K562 treated with DMSO at 1 percent for 4 hours (cell line): ENCODE measurements around the gene CRLF1. TPM values are rescaled to one million over a fixed set of nuclear protein-coding genes. Genes with fewer than 3 reads are reported as not detected.

ENCODE experiments used
- total RNA-seq: library from RNA; unstranded; fragments of 300-600 nt; gene quantifications from 2 replicates; pipeline ENCODE4 v1.2.3, GENCODE V29; 2022; ENCODE audit not compliant: insufficient read depth

CRLF1 gene
- 4.2 TPM in 1 of 2 replicates, not detected in the other for total RNA-seq

DNA sequence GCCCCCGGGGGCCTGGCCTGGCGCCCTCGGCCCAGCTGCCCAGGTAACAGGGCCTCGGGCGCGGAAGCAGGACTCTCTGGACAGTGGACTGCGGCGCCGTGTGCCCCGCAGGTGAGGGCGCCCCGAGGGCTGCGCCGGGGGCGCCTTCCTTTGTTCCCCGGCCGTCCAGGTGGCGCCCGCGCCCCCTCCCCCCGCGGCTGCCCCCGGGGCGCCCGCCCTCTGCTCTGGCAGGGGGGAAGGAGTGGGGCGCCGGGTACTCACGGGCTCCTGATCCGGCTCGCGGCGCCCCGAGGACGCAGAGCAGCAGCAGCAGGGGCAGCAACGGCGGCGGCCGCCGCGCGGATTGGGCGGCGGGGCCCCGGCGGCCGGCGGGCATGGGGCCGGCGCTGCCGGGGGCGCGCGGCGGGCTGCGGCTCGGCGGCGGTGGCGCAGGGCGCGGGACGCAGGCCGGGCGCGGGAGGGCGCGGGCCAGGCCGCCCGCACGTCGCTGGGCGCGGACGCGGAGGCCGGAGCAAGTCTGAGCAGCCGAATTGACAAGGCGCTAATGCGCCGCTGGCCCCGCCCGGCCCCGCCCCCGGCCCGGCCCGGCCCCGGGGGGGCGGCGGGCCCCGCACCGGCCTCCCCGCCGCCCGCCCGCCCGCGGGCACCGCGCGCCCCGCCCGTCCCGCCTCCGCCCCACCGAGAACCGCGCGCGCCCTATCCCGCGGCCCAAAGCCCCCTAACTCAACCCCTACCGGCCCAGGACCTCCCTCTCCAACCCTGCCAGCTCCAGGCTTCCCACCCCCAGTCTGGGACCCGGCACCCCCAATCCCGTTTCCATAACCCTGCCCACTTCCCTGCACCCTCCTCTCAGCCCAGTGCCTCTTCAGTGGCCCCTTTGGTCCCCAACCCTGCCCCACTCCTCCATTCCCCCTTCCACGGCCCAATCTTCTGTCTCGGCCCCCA is at the start of gene CRLF1:
CRLF1 (minus strand) TSS at position 519 of the 945 bp plus-strand sequence; CDS start at position 376, 143 bp downstream.

GRCh38 chr19:18636969-18637629 is 30.5 kb upstream of the CRLF1 start, which contains the start of gene KLHL26:
Gene KLHL26, plus strand, starts transcription at chr19:18637028. Its CDS starts 27 bp downstream, at chr19:18637055.

DNA sequence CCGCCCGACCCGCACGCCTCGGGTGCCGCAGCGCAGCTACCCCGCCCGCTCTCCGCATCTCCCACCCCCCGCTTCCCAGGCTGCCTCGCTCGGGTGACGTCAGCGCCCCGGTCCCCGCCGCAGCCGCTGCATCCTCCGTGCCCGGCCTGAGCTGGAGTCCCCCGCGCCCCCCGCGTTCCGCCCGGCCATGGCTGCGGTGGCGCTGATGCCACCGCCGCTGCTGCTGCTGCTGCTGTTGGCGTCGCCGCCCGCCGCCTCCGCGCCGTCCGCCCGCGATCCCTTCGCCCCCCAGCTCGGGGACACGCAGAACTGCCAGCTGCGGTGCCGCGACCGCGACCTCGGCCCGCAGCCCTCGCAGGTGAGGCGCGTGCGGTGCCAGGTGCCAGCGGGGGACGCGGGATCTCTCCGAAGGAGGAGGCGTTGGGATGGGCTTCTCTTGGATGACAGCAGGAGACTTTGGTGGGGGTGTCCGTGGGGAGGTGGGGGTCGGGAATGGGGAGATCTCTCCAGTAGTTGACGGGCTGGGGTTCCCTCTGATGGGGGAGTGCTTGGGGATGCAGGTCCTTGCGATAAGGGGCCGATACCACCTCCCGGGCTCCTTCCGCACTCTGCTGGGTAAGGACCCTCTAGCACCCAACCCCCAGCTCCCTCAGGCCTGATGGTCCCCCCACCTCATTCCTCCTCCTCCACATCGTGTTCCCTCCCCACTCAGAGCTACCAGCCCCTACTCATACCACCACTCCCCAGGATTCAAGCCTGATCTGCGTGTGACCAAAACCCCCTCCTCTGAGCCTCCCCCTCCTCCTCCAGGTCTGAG is 6.4 kb upstream of the CRLF1 start, which contains the start of gene TMEM59L:
TMEM59L (plus strand) TSS at position 99 of the 817 bp plus-strand sequence; CDS start at position 188, 89 bp downstream.

DNA sequence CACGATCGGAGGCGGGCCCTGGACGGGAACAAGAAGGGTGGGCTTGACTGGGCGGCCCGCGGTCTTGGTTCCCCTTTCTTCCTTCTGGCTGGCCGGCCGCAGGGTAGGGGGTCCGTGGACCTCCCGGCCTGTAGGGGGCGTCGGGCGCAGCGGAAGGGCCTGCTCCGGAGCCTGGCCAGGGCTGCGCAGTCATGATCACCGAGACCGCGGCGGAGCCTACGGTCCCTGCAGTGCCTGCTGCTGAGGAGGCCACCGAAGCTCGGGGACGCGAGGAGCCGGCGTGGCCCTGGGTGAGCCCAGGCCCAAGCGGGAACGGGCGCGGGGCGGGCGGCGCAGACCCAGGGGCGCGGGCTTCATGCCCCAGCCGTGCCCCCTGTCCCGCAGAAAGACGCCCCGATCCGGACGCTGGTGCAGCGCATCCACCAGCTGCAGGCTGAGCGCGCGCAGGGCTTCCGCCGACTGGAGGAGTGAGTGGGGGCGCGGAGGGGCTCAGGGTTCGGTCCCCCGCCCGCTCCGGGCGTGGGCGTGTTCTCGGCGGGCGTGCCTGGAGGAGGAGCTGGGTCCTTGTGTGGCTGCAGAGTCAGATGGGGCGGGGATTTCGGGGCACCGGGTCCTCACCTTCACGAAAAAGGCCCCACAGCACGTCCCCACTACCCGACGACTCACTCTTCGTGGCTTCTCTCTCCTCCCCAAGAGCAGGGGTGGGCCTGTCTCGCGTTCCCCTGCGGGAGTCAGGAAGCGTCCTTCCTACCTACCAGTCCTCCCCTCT is 17.8 kb downstream of the CRLF1 start, which contains the start of gene REX1BD:
REX1BD (plus strand) TSS at position 188 of the 769 bp plus-strand sequence; CDS start at position 192, 4 bp downstream.

GRCh38 chr19:18571564-18572344 is 34.8 kb downstream of the CRLF1 start, which contains the start of gene UBA52:
Gene UBA52, plus strand, starts transcription at chr19:18571857. Its CDS starts 1,444 bp downstream, at chr19:18573301.

DNA sequence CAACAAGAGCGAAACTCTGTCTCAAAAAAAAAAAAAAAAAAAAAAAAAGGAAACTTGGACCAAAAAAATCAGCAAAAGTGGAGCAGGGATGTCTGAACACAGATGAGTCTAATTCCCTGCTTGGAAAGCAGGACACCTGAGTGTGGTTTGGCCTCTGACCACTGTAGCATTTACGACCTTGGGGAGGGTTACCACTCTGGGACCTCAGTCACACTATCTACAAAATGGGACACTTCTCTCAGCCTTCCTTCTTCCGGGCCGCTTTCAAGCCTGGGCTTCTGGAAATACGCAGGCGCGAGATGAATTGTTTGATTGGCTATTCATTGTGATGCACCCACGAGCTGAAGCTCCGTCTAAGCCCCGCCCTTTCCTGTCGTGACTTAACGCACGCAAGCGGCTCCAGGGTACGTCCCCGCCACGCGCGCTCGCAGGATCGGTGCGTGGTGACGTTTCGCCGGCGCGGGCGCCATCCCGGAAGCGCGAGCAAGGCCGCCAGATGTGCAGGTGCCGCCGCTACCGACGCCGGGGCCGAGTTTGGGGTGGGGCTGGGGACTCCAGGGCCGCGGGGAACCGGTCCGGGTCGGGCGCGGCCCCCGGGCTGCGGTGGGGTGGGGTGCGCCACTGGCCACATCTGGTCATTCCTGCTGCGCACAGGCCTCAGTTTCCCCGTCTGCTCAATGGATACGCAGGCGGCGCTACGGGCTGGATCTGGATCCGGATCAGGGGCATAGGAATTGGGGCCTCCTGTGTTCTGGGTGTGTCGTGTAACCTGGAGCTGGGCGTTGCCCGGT is 49.0 kb downstream of the CRLF1 start, which contains the start of gene KXD1:
KXD1 (plus strand) TSS at position 460 of the 791 bp plus-strand sequence. CDS start 4,187 bp downstream, outside the sequence.

Other genes with a start within 250 kb of the CRLF1 start
- gene GDF15, start 220.6 kb downstream of the CRLF1 start, total RNA-seq = 320 and 331 TPM in 2 replicates
- 0.41 and 1.0 TPM in 2 replicates for gene LRRC25, start 209.2 kb downstream of the CRLF1 start, total RNA-seq
- gene SSBP4, start 187.4 kb downstream of the CRLF1 start, total RNA-seq = 102 and 118 TPM in 2 replicates
- 348 and 429 TPM in 2 replicates for gene ISYNA1, start 168.7 kb downstream of the CRLF1 start, total RNA-seq
- gene ELL, start 84.7 kb downstream of the CRLF1 start, total RNA-seq = 10.4 and 11.2 TPM in 2 replicates
- gene FKBP8, start 63.2 kb downstream of the CRLF1 start, total RNA-seq = 338 and 375 TPM in 2 replicates
- 151 and 162 TPM in 2 replicates for gene KXD1, start 48.9 kb downstream of the CRLF1 start, total RNA-seq
- gene UBA52, start 34.9 kb downstream of the CRLF1 start, total RNA-seq = 2,638 and 2,847 TPM in 2 replicates
- 80.6 and 108 TPM in 2 replicates for gene REX1BD, start 18.0 kb downstream of the CRLF1 start, total RNA-seq
- 0.41 TPM in 1 of 2 replicates, not detected in the other for gene TMEM59L, start 6.1 kb upstream of the CRLF1 start, total RNA-seq
- gene KLHL26, start 30.2 kb upstream of the CRLF1 start, total RNA-seq = 10.1 and 13.3 TPM in 2 replicates
- gene CRTC1, start 76.9 kb upstream of the CRLF1 start, total RNA-seq = 11.7 and 13.6 TPM in 2 replicates
- gene COMP, start 184.5 kb upstream of the CRLF1 start, total RNA-seq = not detected in 2 replicates
- gene UPF1, start 225.2 kb upstream of the CRLF1 start, total RNA-seq = 72.8 and 86.1 TPM in 2 replicates